Stomach smooth muscle (tissue), 2 donors: ENCODE measurements around the gene CDH4.

Experiments
- H3K27ac ChIP-seq: one replicate; pipeline ENCODE4 v1.7.0; 2013; ENCODE audit warnings: mild to moderate bottlenecking, low read length, inconsistent platforms
- H3K27me3 ChIP-seq, 2 donors: one replicate each; pipeline ENCODE4 v1.7.0; 2013; ENCODE audit warnings: low read length in 2 of 2; ENCODE audit not compliant: insufficient read depth in 2 of 2, control insufficient read depth in 1 of 2
- H3K36me3 ChIP-seq, 2 donors: one replicate each; pipeline ENCODE4 v1.7.0; 2013; ENCODE audit warnings: low read length in 2 of 2; ENCODE audit not compliant: control insufficient read depth in 2 of 2, insufficient read depth in 2 of 2
- H3K4me1 ChIP-seq: one replicate; pipeline ENCODE4 v1.7.0; 2013; ENCODE audit warnings: low read length; ENCODE audit not compliant: control insufficient read depth, insufficient read depth
- H3K4me3 ChIP-seq, 2 donors: one replicate each; pipeline ENCODE4 v1.7.0; 2013; ENCODE audit warnings: low read length in 2 of 2
- H3K9ac ChIP-seq, 2 donors: one replicate each; pipeline ENCODE4 v1.7.0; 2013; ENCODE audit warnings: low read length in 2 of 2, mild to moderate bottlenecking in 1 of 2
- H3K9me3 ChIP-seq, 2 donors: one replicate each; pipeline ENCODE4 v1.7.0; 2013; ENCODE audit warnings: low read length in 2 of 2; ENCODE audit not compliant: control insufficient read depth in 2 of 2
- donor health status: healthy.
- donor health status: Pancreatic carcinoma.

CDH4 gene

DNA sequence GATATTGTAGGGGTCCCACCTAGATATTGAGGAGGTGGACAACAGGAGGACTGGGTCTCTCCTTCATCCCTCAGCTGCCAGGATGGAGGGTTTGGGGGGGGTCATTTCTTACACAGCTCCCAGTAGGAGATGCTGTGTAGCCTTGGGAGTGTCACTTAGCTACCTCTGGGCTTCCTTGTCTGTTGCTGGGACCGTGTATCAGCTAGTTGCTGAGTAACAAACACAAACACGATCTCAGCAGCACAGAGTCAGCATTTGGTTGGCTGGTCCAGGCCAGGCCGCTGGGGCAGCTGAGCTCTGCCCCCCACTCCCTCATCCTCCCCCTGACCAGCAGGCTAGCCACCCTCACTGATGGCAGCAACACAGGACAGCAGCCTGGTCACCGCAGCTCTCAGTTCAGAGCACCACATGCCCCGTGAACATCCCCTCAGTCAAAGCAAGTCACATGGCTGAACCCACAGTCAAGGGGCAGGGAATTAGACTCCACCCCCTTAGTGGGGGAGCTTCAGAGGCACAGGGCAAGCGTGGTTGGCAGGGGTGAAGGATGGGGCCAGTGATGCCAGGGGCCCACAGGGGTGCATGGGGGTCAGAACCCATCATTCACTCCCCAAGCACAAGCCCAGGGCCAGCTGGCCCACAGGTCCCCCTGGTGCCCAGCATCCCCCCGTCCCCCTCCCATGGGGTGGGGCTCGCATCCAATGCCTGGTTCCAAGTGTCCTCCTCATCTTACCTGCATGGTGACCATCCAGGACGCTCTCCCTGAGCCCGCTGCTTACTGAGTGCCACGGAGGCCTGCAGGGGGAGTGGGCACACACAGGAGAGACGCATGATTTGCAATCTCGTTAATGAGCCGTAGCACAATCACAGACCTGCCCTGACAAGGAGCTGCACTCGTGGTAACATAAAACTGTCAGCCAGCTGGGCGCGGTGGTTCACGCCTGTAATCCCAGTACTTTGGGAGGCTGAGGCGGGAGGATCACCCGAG lies 701.3 kb downstream of the CDH4 start:
- no peaks in the 10 kb centered on the region for H3K9me3 ChIP-seq
- no peaks in the 10 kb centered on the region for H3K36me3 ChIP-seq
- no peak overlapping the region for H3K4me3 ChIP-seq
- no peaks in the 10 kb centered on the region for H3K4me1 ChIP-seq
- no peak overlapping the region for H3K9ac ChIP-seq
- H3K27me3 ChIP-seq, result peaks cover 11 to 13% of the 10 kb centered on the region in 2 donors
- H3K27ac ChIP-seq, result no peak overlapping the region

DNA sequence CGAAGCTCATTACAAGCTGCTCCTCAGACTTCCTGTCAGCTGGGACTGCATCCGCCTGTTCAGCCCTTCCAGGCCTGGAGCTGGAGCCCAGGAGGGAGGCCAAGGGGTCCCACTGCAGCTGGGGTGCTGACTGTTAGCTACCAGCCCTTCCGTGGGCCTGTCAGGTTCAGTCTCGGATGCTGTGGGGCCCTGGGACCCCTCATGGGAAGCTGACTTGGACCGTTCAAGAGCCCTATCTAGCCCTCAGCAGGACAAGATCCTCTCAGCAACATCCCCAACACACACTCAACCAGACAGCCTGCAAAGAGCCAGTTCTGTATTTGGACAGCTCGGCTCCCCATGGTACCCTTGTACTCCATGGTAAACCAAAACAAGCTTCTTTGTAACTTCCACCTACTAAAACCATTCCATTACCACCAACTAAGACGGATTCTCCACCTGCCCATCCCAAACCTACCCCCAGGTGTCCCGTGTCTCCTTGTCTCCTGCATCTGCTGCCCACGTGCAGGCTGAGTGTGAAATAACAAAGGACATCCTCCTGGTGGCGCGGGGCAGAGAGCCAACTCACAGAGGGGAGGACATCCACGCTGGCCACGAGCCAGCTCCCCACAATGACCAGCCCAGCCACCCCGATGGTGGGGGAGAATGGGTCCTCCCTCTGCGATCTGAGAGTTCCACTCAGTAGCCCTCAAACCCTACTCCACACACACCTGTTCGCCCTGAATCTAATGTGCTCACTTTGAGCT lies 702.4 kb downstream of the CDH4 start:
- Histone ChIP-seq H3K9me3 (no peaks in the 10 kb centered on the region), H3K4me1 (no peaks in the 10 kb centered on the region), H3K4me3 (no peak overlapping the region), H3K27me3 (peaks cover 11 to 13% of the 10 kb centered on the region in 2 donors), H3K27ac (no peak overlapping the region), H3K36me3 (no peaks in the 10 kb centered on the region), H3K9ac (no peak overlapping the region)

GRCh38 chr20:61955668-61956395 lies 703.8 kb downstream of the CDH4 start:
- H3K9ac ChIP-seq, result no peak overlapping the region
- no peak overlapping the region for H3K4me3 ChIP-seq
- peaks cover 11 to 13% of the 10 kb centered on the region in 2 donors for H3K27me3 ChIP-seq
- H3K36me3 ChIP-seq, result no peaks in the 10 kb centered on the region
- H3K27ac ChIP-seq, result no peak overlapping the region
- no peaks in the 10 kb centered on the region for H3K9me3 ChIP-seq
- no peaks in the 10 kb centered on the region for H3K4me1 ChIP-seq

- peaks cover 9 to 11% of the 10 kb centered on the region in 2 donors for H3K27me3 ChIP-seq
- no peaks in the 10 kb centered on the region for H3K36me3 ChIP-seq
- no peak overlapping the region for H3K27ac ChIP-seq
- no peak overlapping the region for H3K4me3 ChIP-seq
- no peaks in the 10 kb centered on the region for H3K9me3 ChIP-seq
- H3K4me1 ChIP-seq, result no peaks in the 10 kb centered on the region
- H3K9ac ChIP-seq, result no peak overlapping the region
Observed at GRCh38 chr20:61956396-61957342, 704.6 kb downstream of the CDH4 start.

DNA sequence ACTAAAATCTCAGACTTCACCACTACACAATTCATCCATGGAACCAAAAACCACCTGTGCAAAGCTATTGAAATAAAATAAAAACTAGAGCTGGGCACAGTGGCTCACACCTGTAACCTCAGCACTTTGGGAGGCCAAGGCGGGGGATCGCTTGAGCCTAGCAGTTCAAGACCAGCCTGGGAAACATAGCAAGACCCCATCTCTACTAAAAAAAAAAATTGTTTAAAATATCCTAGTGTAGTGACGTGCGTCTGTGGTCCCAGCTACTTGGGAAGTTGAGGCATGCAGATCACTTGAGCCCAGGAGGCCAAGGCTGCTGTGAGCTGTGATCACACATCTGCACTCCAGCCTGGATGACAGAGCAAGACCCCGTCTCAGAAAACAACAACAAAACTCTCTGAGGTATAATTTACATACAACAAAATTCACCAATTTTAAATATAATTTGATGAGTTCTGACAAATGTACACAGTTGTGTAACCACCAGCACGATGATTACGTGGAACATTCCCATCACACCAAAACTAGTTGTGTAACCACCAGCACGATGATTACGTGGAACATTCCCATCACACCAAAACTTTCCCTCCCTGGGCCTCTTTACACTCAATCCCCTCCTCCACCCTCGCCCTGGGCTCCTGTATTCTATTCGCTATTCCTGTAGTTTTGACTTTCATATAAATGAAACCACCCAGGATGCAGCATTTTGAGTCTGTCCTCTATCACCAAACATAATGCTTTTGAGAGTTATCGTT lies 706.1 kb downstream of the CDH4 start:
- no peaks in the 10 kb centered on the region for H3K9me3 ChIP-seq
- H3K27me3 ChIP-seq, result peaks cover under 1 to 4% of the 10 kb centered on the region in 2 donors
- H3K36me3 ChIP-seq, result no peaks in the 10 kb centered on the region
- H3K27ac ChIP-seq, result no peak overlapping the region
- H3K4me3 ChIP-seq, result no peak overlapping the region
- H3K9ac ChIP-seq, result no peak overlapping the region
- H3K4me1 ChIP-seq, result no peaks in the 10 kb centered on the region

DNA sequence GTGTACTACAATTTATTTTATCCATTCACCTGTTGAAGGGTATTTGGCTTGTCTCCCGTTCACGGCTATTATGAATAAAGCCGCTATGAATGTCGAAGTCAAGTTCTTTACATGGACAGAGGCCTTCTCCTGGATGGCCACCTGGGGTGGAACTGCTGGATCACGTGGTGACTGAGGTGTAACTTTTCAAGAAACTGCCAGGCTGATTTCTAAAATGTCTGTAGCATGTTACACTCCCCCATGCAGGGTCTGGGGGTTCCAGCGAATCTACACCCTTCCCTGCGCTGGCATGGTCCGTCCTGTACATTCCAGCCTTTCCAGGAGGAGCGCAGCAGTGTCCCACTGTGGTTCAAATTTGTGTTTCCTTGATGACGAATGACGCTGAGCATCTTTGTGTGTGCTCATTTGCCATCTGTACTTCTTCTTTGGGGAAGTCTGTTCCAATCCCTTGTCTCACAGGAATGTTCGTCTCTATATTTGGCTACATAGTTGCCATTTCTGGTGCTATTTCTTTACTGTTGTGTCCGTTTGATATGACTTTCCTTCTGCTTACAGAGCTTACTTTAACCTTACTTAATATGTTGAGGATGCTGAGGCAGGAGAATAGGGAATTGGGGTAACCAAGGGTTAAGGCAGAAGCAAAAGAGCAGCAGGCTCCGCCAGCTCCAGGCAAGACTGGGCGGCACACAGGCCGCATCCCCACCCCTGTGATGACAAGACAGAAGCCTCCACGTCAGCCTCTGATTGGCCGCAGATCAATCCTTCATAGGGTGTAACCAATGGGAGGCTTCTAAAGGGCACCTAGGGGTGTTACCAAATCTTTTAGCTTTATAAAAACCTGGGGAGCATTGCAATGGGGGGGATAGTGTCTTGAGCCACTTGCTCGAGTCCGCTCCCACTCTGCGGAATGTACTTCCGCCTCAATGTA lies 707.0 kb downstream of the CDH4 start:
- H3K4me3 ChIP-seq, result no peak overlapping the region
- H3K36me3 ChIP-seq, result no peaks in the 10 kb centered on the region
- no peaks in the 10 kb centered on the region for H3K4me1 ChIP-seq
- no peak overlapping the region for H3K27ac ChIP-seq
- no peaks in the 10 kb centered on the region for H3K27me3 ChIP-seq
- no peak overlapping the region for H3K9ac ChIP-seq
- H3K9me3 ChIP-seq, result no peaks in the 10 kb centered on the region

DNA sequence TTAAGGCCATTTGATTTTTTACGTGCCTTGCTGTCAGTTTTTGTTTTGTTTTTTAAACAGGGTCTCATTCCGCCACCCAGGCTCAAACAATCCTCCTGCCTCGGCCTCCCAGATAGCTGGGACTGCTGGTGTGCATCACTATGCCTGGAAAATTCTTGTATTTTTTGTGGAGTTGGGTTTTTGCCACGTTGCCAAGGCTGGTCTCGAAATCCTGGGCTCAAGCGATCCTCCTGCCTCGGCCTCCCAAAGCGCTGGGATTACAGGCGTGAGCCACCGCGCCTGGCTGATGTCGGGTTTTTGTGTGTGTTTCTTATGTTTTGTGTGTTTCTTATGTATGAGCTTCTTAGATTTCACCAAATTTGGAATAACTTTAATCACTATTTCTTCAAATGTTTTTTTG lies 708.8 kb downstream of the CDH4 start:
- no peak overlapping the region for H3K9ac ChIP-seq
- H3K27me3 ChIP-seq, result peaks cover 7 to 8% of the 10 kb centered on the region in 2 donors
- no peak overlapping the region for H3K27ac ChIP-seq
- H3K4me3 ChIP-seq, result no peak overlapping the region
- no peaks in the 10 kb centered on the region for H3K9me3 ChIP-seq
- no peaks in the 10 kb centered on the region for H3K36me3 ChIP-seq
- no peaks in the 10 kb centered on the region for H3K4me1 ChIP-seq

DNA sequence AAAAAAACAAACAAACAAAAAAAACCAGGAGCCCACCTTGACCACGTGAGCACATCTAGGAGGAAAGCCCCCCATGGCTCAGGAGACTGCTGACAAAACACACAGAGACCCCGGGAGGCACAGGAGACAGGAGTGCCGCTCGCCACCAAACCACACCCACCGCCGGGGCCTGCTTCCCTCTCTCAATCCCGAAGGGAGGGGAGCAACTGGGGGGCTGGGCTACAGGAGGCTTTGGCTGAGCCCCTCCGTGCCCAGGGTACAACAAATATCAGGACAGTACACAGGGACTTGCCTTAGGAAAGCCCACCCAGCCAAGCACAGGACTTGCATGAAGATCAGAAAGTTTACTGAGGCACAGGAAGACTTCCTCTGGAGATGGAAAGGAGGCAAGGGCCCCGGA lies 711.1 kb downstream of the CDH4 start:
- H3K9ac ChIP-seq, result no peak overlapping the region
- no peaks in the 10 kb centered on the region for H3K36me3 ChIP-seq
- H3K9me3 ChIP-seq, result no peaks in the 10 kb centered on the region
- H3K27ac ChIP-seq, result no peak overlapping the region
- H3K27me3 ChIP-seq, result peaks cover 7 to 14% of the 10 kb centered on the region in 2 donors
- H3K4me3 ChIP-seq, result no peak overlapping the region
- H3K4me1 ChIP-seq, result no peaks in the 10 kb centered on the region
